ENCODE measurements around the gene FBXO27.

The FBXO27 gene

DNA sequence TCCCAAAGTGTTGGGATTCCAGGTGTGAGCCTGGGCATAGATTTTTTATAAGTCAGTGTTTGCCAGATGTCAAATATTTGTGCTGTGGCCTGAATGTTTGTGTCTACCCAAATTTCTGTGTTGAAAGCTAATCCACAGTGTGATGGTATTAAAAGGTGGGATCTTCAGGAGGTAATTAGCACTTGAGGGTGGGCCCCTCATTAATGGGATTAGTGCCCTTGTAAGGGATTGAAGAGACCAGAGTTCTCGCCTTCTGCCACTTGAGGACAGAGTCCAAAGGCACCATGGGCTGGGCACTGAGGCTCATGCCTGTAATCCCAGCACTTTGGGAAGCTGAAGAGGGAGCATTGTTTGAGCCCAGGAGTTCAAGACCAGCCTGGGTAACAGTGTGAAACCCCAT is 47.1 kb downstream of the FBXO27 start:
- no peak for DNase-seq

DNA sequence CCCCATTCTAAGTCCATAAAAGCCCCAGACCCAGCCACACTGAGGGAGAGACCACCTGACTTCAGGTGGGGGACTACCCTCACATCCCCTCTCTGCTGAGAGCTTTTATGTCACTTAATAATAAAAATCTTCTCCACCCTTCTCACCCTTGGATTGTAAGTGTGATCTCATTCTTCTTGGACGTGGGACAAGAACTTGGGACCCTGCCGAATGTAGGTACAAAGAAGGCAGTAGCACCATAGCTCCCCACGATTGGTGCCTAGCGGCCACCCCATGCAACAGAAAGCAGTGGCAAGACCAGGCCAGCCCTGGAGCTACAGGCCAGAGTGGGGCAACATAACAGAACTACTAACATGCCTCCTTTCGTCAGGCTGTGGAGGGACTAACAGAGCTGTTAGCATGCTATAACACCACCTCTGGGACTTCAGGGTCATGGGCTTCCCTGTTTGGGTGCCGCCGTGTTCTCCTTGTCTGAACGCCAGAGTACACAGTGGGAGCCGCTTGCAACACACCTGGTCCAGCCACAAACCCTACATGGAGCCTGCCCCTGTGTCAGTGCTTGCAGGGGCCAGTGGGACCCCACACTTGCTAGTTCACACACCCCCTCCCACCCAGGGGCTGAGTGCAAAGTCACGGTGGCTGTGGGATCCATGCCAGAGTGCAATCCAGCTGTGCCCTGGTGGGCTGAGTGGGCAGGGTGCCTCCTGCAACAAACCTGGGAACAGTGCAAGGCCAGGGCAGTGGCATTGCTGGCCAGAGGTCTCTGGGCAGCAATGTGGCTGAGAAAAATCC is 51.6 kb downstream of the FBXO27 start:
- no peak for DNase-seq

DNA sequence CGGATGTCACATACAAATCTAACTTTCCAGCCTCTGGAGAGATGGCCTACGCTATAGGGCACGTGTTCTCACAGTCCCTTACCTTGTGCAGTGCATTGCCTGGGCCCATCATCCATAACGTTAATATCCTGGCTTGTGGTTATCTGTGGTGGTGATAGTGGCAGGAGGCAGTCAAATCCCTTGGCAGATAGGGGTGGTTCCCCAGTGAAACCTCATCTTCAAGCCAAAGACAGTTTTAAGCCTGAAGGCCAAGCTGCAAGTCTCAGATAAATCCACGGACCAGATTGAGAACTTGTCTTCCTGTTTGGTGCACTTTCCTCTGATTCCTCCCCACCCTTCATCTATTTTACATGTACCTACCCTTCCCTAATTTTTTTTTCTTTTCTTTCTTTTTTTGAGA is 52.5 kb downstream of the FBXO27 start:
- no peak for DNase-seq

DNA sequence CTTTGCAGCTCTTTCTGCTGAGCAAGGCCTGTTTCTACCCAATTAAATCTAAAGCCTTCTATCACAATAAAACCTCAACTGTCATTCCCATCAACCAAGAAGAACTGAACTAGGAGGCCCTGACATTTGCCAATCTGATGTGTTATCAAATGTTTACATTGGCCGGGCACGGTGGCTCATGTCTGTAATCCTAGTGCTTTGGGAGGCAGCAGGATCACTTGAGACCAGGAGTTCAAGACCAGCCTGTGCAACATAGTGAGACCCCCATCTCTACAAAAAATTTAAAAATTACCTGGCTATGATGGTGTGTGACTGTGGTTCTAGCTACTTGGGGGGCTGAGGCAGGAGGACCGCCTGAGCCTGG is 54.0 kb downstream of the FBXO27 start:
- DNase-seq, result no peak

DNA sequence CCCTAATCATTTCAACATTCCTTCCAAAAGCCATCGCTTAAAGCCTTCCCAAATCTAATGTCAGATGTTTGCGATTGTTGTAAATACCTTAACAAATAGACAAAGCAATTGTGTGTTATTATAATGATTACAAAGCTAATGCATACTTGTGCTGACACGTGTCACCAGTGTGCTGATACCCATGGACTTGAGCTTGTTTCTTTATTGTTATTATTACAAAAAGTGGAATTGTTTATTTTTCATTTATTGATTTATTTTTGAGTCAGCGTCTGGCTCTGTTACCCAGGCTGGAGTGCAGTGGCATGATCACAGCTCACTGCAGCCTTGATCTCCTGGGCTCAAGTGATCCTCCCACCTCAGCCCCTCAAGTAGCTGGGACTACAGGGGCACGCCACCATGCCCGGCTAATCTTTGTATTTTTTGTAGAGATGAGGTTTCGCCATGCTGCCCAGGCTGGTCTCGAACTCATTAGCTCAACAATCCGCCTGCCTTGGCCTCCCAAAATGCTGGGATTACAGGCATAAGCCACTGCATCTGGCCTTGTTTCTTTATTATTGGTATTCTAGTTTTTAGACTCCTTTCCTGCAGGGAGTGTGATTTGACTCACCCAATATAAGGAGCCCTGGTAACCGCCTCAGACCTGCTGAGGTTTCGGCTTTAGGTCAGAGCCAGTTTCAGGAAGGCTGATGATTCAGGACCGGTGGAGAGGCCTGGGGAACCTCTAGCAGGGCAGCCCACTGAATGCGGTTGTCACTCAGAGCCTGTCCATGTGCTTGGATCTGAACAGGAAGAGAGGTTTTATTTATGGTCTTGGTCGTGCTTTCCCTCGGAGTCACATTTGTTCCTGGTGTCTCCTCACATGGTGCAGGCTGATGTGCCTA is 54.7 kb downstream of the FBXO27 start:
- no peak for DNase-seq

DNA sequence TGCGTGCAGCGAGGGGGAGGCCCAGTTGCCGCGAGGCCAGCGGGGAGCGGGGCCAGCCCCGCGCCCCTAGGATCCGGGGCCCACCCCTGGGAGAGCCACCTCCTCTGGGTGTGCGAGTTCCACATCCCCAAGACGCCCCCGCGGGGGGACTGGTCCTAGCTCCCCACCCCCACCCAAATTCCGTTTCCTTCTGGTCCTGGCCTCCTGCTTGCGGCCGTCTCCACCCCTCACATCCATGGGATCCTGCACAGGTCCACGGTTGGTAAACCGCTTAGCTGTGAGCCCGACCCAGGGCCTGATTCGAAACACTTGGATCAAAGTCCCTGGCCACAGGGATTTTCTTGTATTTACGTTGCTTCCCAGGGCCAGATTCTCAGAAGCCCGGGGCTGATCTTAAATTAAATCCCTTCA is 56.5 kb downstream of the FBXO27 start:
- DNase-seq, result no peak

DNA sequence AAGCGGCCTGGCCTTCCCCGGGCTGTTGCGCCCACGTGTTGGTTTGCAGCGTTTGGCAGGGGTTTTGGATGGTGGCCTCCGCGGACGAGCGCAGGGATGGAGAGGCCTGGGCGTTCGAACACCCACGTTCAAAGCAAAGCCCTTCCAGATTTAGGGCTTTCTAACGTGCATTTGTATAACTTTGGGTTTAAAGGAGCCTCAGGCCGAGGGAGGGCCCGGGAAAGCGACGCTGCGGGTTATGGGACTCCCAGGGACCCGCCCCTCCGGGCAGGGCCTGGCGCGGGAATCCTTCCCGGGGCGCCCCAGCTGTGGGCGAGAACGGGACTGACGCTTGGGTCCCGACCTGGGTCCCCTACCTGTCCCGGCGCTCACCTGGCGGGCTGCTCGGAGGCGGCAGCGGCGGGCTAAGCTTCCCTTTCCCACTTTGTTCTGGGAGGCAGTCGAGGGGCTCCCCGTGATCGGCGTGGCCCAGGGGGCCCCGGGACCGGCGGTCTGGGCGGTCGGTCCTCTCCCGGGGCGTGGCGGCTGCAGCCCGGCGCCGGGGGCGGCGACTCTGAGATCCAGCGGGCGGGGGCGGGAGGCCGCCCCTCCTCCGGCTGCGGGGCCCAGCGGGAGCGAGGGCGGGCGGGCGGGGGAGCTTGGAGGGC is 57.0 kb downstream of the FBXO27 start, which contains the start of gene FBXO17:
FBXO17 (minus strand) TSS at position 529 of the 647 bp plus-strand sequence. CDS start 25,423 bp downstream, outside the sequence.
- DNase-seq, result no peak

DNA sequence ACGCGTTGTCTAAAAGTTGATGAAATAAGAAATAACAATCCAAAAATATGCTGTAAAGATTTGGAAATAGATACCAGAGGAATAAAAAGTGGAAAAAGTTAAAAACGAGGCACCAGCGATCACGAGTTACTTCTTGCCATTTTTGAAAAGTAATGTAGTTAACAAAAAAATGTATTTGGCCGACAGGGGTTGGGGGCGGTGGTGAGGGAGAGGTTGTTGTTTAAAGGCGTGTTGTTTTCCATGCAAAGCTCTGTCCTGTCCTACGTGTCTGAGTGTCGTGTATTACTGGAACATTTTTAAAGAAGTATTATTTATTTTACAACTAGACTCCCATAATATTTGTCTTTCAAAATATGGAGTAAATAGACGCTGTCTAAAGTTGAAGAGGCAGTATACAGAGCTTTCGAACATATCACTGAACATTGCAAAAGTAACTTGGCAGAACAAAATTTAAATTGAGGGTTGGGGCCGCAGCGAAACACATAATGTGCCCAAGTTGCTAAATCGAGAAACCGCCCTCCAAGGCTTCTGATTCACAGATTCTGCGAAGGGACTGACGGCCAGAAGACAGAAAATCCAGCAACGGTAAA is 57.6 kb downstream of the FBXO27 start:
- no peak for DNase-seq

Measured in NCI-H1048 (cell line).